ENCODE data around the gene OR51V1.

Gene OR51V1

GRCh38 chr11:5242933-5243815 is 42.7 kb upstream of the OR51V1 start:
- TF ChIP-seq CTCF (IDR thresholded peaks at IDR 0.05; ENCODE audit: extremely low read depth, insufficient read depth, missing control alignments): no peak
- DNase-seq (ENCODE audit: low spot score): no peak
- in situ Hi-C loops (cut with MboI; ENCODE audit: low pct_unique_long_range_greater_than_20kb, low sequenced_read_pairs, unreplicated experiment): no loop called here

GRCh38 chr11:5242208-5242607 is 41.7 kb upstream of the OR51V1 start:
- DNase-seq (ENCODE audit: low spot score): no peak
- no peak for TF ChIP-seq CTCF (IDR thresholded peaks at IDR 0.05; ENCODE audit: extremely low read depth, insufficient read depth, missing control alignments)
- in situ Hi-C loops (cut with MboI; ENCODE audit: low pct_unique_long_range_greater_than_20kb, low sequenced_read_pairs, unreplicated experiment): no loop called here

GRCh38 chr11:5241458-5241857 is 41.0 kb upstream of the OR51V1 start:
- DNase-seq (ENCODE audit: low spot score): no peak
- in situ Hi-C loops (cut with MboI; ENCODE audit: low pct_unique_long_range_greater_than_20kb, low sequenced_read_pairs, unreplicated experiment): no loop called here
- no peak for TF ChIP-seq CTCF (IDR thresholded peaks at IDR 0.05; ENCODE audit: extremely low read depth, insufficient read depth, missing control alignments)

- in situ Hi-C loops (cut with MboI; ENCODE audit: low pct_unique_long_range_greater_than_20kb, low sequenced_read_pairs, unreplicated experiment): no loop called here
- TF ChIP-seq CTCF (IDR thresholded peaks at IDR 0.05; ENCODE audit: extremely low read depth, insufficient read depth, missing control alignments): no peak
Measured at GRCh38 chr11:5240458-5240857, 40.0 kb upstream of the OR51V1 start.

GRCh38 chr11:5240056-5240455 is 39.6 kb upstream of the OR51V1 start:
- DNase-seq (ENCODE audit: low spot score): no peak
- no peak for TF ChIP-seq CTCF (IDR thresholded peaks at IDR 0.05; ENCODE audit: extremely low read depth, insufficient read depth, missing control alignments)
- in situ Hi-C loops (cut with MboI; ENCODE audit: low pct_unique_long_range_greater_than_20kb, low sequenced_read_pairs, unreplicated experiment): no loop called here

More at GRCh38 chr11:5240458-5240857, 40.0 kb upstream of the OR51V1 start:
- DNase-seq (ENCODE audit: low spot score): no peak

GRCh38 chr11:5239046-5239445 is 38.6 kb upstream of the OR51V1 start:
- DNase-seq (ENCODE audit: low spot score): no peak
- in situ Hi-C loops (cut with MboI; ENCODE audit: low pct_unique_long_range_greater_than_20kb, low sequenced_read_pairs, unreplicated experiment): no loop called here
- no peak for TF ChIP-seq CTCF (IDR thresholded peaks at IDR 0.05; ENCODE audit: extremely low read depth, insufficient read depth, missing control alignments)

Measured in GM13977 (cell line).